PC-3 (cell line): ENCODE measurements around the gene DGCR2. TPM values are rescaled to one million over a fixed set of nuclear protein-coding genes. Genes with fewer than 3 reads are reported as not detected.

ENCODE experiments used
- ATAC-seq: fragments of 200-7000 bp; cut with Tn5 transposase; 2 replicates; pipeline ENCODE4 v1.9.1; 2020; ENCODE audit warnings: mild to moderate bottlenecking, moderate library complexity
- BruUV-seq: library from RNA; stranded (reverse); fragments of 400-500 nt; replicated peaks from 2 replicates; lab custom pipeline; 2021; lab: Mats Ljungman, UMichigan
- CTCF ChIA-PET: fragments of 300-600 bp; sonication (Branson Sonifier 250); formaldehyde crosslinking; loops from one replicate; lab custom pipeline; 2022; ENCODE audit warnings: antibody characterized with exemption; lab: Charles Lee
- POLR2A ChIA-PET: fragments of 300-600 bp; sonication (Branson Sonifier 250); formaldehyde crosslinking; loops from one replicate; lab custom pipeline; 2022; ENCODE audit warnings: antibody characterized with exemption; ENCODE audit not compliant: unreplicated experiment; lab: Charles Lee
- DNase-seq: peaks from one replicate; pipeline ENCODE4 v3.0.0-alpha.2; 2015
- H2AFZ ChIP-seq: fragments of 300-600 bp; sonication (generic); 2 replicates; pipeline ENCODE4 v1.6.0; 2016; ENCODE audit warnings: antibody characterized with exemption, low read length
- H3F3A ChIP-seq: fragments of 300-600 bp; sonication (generic); one replicate; pipeline ENCODE4 v1.6.0; 2017; ENCODE audit warnings: antibody characterized with exemption, low read length, control low read depth, mild to moderate bottlenecking; ENCODE audit not compliant: unreplicated experiment
- H3K27ac ChIP-seq: fragments of 300-600 bp; sonication (generic); 2 replicates; pipeline ENCODE4 v1.5.1; 2016; ENCODE audit warnings: mild to moderate bottlenecking, low read length
- H3K27me3 ChIP-seq: fragments of 300-600 bp; sonication (generic); 2 replicates; pipeline ENCODE4 v1.6.1; 2016; ENCODE audit warnings: low read length, mixed read lengths
- H3K36me3 ChIP-seq: fragments of 300-600 bp; sonication (generic); 2 replicates; pipeline ENCODE4 v1.6.1; 2016; ENCODE audit warnings: low read depth, mixed run types, low read length, mixed read lengths
- H3K4me1 ChIP-seq: fragments of 300-600 bp; sonication (generic); 2 replicates; pipeline ENCODE4 v1.5.1; 2016; ENCODE audit warnings: low read length; ENCODE audit not compliant: insufficient read depth
- H3K4me2 ChIP-seq: fragments of 300-600 bp; sonication (generic); 2 replicates; pipeline ENCODE4 v1.6.0; 2016; ENCODE audit warnings: low read length
- H3K4me3 ChIP-seq: fragments of 300-600 bp; sonication (generic); 2 replicates; pipeline ENCODE4 v1.5.1; 2016; ENCODE audit warnings: mild to moderate bottlenecking, low read length, mixed read lengths
- H3K79me2 ChIP-seq: fragments of 300-600 bp; sonication (generic); 2 replicates; pipeline ENCODE4 v1.6.1; 2017; ENCODE audit warnings: low read length, mixed read lengths
- H3K9ac ChIP-seq: fragments of 300-600 bp; sonication (generic); 2 replicates; pipeline ENCODE4 v1.6.0; 2016; ENCODE audit warnings: mild to moderate bottlenecking, low read length
- H3K9me2 ChIP-seq: fragments of 300-600 bp; sonication (generic); replicated peaks from 2 replicates; pipeline ENCODE4 v1.6.1; 2016; ENCODE audit warnings: mixed run types, low read length, mixed read lengths
- H3K9me3 ChIP-seq: fragments of 300-600 bp; sonication (generic); 2 replicates; pipeline ENCODE4 v1.6.1; 2016; ENCODE audit warnings: low read length, mixed read lengths
- H4K20me1 ChIP-seq: fragments of 300-600 bp; sonication (generic); 2 replicates; pipeline ENCODE4 v1.6.1; 2016; ENCODE audit warnings: low read length, mixed read lengths
- EZH2 ChIP-seq: fragments of 300-600 bp; sonication (generic); IDR thresholded peaks from one replicate; pipeline ENCODE4 v1.6.1; 2017; ENCODE audit warnings: antibody characterized with exemption, mild to moderate bottlenecking, low read length; ENCODE audit not compliant: unreplicated experiment
- EZH2phosphoT487 ChIP-seq: fragments of 300-600 bp; sonication (generic); IDR thresholded peaks from 2 replicates; pipeline ENCODE4 v1.6.1; 2018; ENCODE audit warnings: mild to moderate bottlenecking, antibody characterized with exemption, low read length, borderline replicate concordance
- intact Hi-C: fragments of 100-400 bp; cut with micrococcal nuclease; formaldehyde crosslinking; loops from 2 replicates; pipeline ENCODE4 v1.9.0; 2023
- total RNA-seq: library from RNA; depleted of rRNA; stranded (reverse); fragments of >200 nt; gene quantifications from 2 replicates; pipeline ENCODE4 v1.2.3, GENCODE V29; 2014
- TF ChIP-seq, protein P1 (sequence below): fragments of 300-600 bp; sonication (generic); conservative IDR thresholded peaks from 2 replicates; pipeline ENCODE4 v1.5.1; 2017; ENCODE audit warnings: antibody characterized with exemption, low read depth, mild to moderate bottlenecking, low read length

Gene DGCR2
- total RNA-seq, 1 experiment from 2014 or later = 36.1 TPM

DNA sequence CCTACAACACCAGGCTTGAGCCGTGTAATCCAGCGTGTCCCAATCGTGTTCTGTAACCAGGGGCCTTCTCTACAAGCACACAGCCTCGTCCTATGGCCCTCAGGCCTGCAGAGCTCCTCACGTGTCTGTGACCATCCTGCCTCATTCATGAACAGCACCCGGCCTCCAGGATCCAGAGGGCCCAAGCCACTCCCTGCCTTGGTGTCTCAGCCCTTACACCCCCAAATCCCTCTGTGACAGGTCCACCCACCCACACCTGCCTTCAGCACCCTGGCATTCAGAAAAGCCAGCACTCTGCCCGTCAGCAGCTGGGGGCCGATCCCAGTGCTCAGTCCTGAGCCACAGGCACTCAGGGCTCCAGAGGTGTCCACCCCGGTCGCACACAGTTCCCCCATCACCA lies 14.7 kb upstream of the DGCR2 start:
- H2AFZ ChIP-seq = no peak overlapping the region
- H3K9me3 ChIP-seq = no peaks in the 10 kb centered on the region
- ATAC-seq = no peak
- ChIA-PET POLR2A (no interaction called here), CTCF (no interaction called here)
- H3K36me3 ChIP-seq = no peaks in the 10 kb centered on the region; the same call in 1 of the 2 replicates
- TF ChIP-seq, protein P1, sequence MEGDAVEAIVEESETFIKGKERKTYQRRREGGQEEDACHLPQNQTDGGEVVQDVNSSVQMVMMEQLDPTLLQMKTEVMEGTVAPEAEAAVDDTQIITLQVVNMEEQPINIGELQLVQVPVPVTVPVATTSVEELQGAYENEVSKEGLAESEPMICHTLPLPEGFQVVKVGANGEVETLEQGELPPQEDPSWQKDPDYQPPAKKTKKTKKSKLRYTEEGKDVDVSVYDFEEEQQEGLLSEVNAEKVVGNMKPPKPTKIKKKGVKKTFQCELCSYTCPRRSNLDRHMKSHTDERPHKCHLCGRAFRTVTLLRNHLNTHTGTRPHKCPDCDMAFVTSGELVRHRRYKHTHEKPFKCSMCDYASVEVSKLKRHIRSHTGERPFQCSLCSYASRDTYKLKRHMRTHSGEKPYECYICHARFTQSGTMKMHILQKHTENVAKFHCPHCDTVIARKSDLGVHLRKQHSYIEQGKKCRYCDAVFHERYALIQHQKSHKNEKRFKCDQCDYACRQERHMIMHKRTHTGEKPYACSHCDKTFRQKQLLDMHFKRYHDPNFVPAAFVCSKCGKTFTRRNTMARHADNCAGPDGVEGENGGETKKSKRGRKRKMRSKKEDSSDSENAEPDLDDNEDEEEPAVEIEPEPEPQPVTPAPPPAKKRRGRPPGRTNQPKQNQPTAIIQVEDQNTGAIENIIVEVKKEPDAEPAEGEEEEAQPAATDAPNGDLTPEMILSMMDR = no peak
- TF ChIP-seq EZH2 (no peak), EZH2phosphoT487 (no peak)
- no TSS peak for BruUV-seq
- H3K4me2 ChIP-seq = no peak overlapping the region
- H3K27me3 ChIP-seq = no peaks in the 10 kb centered on the region
- no peaks in the 10 kb centered on the region for H4K20me1 ChIP-seq
- no peaks in the 10 kb centered on the region for H3K9me2 ChIP-seq
- no peak overlapping the region for H3K27ac ChIP-seq
- H3F3A ChIP-seq = no peaks in the 10 kb centered on the region
- DNase-seq = no peak
- no peaks in the 10 kb centered on the region for H3K4me1 ChIP-seq
- no peaks in the 10 kb centered on the region for H3K79me2 ChIP-seq
- intact Hi-C loops = no loop called here
- no peak overlapping the region for H3K4me3 ChIP-seq
- no peak overlapping the region for H3K9ac ChIP-seq

DNA sequence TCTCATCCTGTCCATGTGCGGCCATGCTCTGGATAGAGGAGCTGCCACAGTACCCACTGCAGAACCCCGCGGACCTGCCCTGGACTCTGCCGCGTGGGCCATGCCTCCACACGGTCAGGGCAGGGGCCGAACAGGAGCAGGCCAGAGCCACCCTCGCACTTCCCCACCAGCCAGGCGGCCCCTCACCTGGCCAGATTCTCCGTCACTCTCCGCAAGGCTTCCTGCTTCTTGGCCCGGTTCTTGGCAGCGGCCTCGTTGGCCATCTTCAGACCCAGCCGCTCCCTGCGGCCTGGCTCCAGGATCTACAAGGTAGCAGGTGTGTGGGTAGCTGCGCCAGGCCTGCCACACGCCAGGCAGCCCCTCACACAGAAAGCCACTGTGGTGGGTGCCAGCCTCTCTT lies 12.7 kb upstream of the DGCR2 start:
- H3K27ac ChIP-seq = no peak overlapping the region
- no peak overlapping the region for H2AFZ ChIP-seq
- H3K27me3 ChIP-seq = no peaks in the 10 kb centered on the region
- H3K36me3 ChIP-seq = no peaks in the 10 kb centered on the region; the same call in 1 of the 2 replicates
- TF ChIP-seq EZH2phosphoT487 = no peak
- TF ChIP-seq, protein P1 = no peak
- TF ChIP-seq EZH2 = no peak
- H3K4me1 ChIP-seq = no peaks in the 10 kb centered on the region
- BruUV-seq = no TSS peak
- no peaks in the 10 kb centered on the region for H3K9me3 ChIP-seq
- POLR2A ChIA-PET = no interaction called here
- H3K4me2 ChIP-seq = no peak overlapping the region
- intact Hi-C loops = no loop called here
- no peak overlapping the region for H3K9ac ChIP-seq
- no peak for DNase-seq
- no peak for ATAC-seq
- H4K20me1 ChIP-seq = no peaks in the 10 kb centered on the region
- H3K79me2 ChIP-seq = no peaks in the 10 kb centered on the region
- no peaks in the 10 kb centered on the region for H3F3A ChIP-seq
- H3K9me2 ChIP-seq = no peaks in the 10 kb centered on the region
- no peak overlapping the region for H3K4me3 ChIP-seq
- CTCF ChIA-PET = no interaction called here

DNA sequence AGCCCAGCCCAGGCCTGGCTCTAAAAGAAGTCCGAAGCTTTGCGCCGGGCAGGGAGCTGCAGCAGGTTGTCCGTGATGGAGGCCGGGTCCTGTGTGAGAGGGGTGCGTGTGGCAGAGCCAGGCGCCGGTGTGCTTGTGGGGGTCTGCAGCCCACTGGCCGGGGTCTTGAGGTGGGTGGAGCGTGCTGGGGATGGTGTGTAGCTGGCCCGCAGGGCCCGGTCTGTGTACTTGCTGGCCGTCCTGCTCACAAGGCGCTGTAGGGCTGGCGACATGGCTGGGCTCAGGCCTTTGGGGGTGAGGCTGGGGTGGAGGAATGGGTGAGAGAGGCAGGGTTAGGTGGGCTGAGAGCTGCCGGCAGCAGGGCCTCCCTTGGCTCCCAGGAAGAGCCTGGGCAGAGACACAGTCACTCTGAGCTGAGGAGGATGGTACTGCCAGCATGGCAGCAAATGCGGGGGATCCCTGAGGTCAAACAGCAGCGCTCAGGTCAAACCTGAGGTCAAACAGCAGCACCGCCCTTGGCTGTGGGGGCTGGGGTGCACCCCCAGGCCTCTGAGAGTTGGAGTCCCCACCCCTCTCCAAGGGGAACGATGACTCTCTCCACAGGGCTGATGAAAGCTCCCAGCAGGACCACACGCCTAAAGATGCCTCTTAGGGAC lies 12.1 kb upstream of the DGCR2 start:
- no peak for DNase-seq
- Histone ChIP-seq H3F3A (no peaks in the 10 kb centered on the region), H3K4me1 (no peaks in the 10 kb centered on the region), H4K20me1 (no peaks in the 10 kb centered on the region), H2AFZ (no peak overlapping the region), H3K36me3 (no peaks in the 10 kb centered on the region; the same call in 1 of the 2 replicates), H3K79me2 (no peaks in the 10 kb centered on the region), H3K4me3 (no peak overlapping the region), H3K4me2 (no peak overlapping the region), H3K27ac (no peak overlapping the region), H3K9me2 (no peaks in the 10 kb centered on the region), H3K27me3 (no peaks in the 10 kb centered on the region), H3K9me3 (no peaks in the 10 kb centered on the region), H3K9ac (no peak overlapping the region)
- no TSS peak for BruUV-seq
- POLR2A ChIA-PET = no interaction called here
- intact Hi-C loops = no loop called here
- ATAC-seq = no peak
- TF ChIP-seq EZH2 = no peak
- CTCF ChIA-PET = no interaction called here
